GM21367 (cell line): ENCODE results near the gene UBR4.
"Not testable (repeated sequence)": the region's sequence is repeated elsewhere in the genome, so short reads cannot be mapped to it uniquely, and the experiment has no call there.

Experiments used
- ATAC-seq: cut with Tn5 transposase; IDR thresholded peaks from one replicate; pipeline ENCODE4 v1.9.1; 2021; ENCODE audit not compliant: unreplicated experiment

The UBR4 gene

DNA sequence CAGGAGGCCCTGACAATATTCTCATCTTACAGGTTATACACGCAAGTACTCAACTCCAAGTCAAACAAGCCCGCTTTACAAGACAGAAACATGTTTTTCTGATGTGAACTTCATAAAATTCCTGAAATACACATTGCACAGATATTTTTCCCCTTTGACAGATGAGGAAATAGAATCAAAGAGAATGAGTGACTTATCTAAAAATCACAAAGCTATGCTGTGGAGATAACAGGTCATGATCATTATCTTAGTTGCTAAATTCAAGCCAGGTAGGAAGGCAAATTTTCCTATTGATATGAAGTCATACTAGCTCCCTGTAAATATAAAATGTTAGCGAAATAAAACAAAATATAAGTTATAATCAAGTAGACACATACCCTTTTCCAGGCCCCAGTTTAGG, 18.3 kb downstream of the UBR4 start:
- ATAC-seq = no peak

- ATAC-seq = no peak
Observed at GRCh38 chr1:19190468-19190867, 19.6 kb downstream of the UBR4 start.

- no peak for ATAC-seq
Observed at GRCh38 chr1:19189270-19189669, 20.8 kb downstream of the UBR4 start.

GRCh38 chr1:19187852-19188251, 22.2 kb downstream of the UBR4 start:
- no peak for ATAC-seq

DNA sequence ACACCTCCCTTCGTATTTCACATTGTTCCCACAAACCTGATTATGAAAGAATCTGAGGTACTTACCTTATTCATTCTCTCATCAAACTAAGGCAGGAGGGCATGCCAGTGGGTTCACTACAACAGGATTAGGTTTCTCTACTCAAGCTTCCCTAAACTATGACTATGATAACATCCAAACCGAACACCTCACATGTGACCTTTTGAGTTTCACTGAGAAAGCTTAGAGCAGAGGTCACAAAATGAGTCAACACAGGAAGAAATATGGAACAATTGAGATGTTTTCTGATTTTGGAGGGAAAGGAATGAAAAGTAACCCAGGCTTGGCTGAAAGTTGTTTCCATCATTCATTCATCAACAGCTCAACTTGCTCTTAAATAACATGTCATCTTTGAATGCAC, 24.1 kb downstream of the UBR4 start:
- ATAC-seq = no peak

DNA sequence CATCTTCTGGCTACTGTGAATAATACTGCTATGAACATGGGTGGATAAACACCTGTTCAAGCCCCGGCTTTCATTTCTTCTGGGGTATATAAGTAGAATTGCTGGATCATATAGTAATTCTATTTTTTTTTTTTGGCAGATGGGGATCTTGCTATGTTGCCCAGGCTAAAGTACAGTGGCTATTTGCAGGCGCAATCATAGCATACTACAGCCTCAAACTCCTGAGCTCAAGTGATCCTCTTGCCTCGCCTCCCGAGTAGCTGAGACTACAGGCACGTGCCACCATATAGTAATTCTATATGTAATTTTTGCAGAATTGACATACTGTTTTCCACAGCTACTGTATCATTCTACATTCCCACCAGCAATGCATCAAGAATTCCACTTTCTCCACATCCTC, 27.8 kb downstream of the UBR4 start:
- no peak for ATAC-seq

- ATAC-seq = not testable (repeated sequence)
Observed at GRCh38 chr1:19180265-19180657, 29.8 kb downstream of the UBR4 start.

DNA sequence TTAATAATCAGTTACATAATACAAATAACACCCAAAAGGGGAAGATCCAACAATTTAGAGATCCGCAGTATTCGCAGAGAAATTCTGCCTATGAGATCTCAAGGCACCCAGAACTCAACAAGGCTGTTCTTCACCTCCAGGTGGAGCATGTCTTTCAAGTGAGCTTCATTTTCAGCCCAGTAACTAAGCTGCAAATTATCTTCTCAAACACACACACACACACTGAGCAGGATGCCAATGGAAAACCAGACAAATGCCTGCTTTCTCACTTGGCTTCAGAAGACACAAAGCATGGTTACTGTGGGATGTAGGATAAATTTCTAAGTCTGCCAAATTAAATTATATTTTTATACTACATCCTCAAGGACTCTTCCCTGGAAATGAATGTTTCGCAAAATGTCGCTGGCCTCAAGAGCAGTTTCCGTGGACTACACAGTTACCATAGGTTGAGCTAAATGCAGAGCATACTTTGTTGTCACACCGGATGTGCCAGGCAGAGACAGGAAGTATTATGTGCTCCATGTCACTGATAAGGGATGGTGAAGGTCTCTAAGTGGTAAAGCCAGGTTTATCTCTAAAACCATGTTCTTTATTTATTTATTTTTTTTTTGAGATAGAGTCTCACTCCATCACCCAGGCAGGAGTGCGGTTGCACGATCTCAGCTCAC, 30.3 kb downstream of the UBR4 start:
- no peak for ATAC-seq

- ATAC-seq = no peak
Observed at GRCh38 chr1:19178734-19179398, 31.2 kb downstream of the UBR4 start.

DNA sequence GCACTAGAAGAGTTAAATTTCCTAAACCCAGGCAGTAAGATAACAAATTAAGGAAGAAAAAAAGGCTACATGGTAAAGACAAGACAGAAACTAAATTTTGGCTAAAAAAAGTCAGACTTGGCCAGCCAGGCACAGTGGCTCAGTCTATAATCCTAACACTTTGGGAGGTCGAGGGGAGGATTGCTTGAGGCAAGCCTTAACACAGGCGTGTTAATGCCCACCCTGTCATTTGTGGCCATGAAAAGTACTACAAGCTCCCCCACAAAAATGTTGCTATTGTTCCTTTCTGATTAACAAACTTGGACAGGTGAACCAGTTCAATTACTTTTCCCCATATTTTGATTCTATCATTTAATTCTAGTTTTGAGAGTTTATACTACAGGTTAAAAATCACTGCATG, 32.3 kb downstream of the UBR4 start:
- no peak for ATAC-seq

- ATAC-seq = no peak
Observed at GRCh38 chr1:19169642-19170041, 40.4 kb downstream of the UBR4 start.

GRCh38 chr1:19167140-19167539, 42.9 kb downstream of the UBR4 start:
- no peak for ATAC-seq

GRCh38 chr1:19166066-19166465, 44.0 kb downstream of the UBR4 start:
- no peak for ATAC-seq

- ATAC-seq = no peak
Observed at GRCh38 chr1:19165501-19165900, 44.6 kb downstream of the UBR4 start.

DNA sequence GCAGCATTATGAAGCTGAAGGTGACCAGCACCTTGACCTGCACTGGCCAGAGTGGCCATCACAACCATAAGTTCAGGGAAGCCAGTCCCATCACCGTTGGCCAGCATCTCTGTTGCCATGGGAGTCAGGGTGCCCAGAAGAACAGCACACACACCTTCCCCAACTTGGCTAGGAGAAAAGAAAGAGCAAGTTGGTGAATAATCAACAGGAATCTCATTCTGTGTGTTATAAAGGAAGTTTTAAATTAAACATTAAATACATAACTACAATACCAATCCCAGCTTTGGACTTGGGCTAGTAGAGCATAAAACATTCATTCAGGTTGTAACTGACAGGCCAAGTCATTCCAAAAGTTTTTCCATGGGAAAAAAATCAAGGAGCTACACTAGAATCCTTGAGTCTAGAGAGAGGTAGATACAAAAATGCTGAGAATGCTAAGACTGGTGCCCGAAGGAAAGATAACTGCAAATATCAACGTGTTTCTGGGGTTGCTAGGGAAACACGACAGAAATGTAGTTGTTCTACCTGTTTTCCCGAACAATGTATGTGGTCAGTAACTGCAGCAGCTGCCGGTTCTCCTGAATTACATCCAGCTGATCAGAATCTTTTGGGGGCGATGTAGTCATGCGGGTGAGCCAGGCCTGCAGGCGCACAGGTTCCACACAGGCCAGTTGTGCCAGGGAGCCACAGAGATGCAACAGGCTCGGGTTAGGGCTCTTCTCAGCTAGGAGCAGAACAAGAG, 45.6 kb downstream of the UBR4 start:
- ATAC-seq = no peak

GRCh38 chr1:19163261-19163660, 46.8 kb downstream of the UBR4 start:
- no peak for ATAC-seq

- no peak for ATAC-seq
Observed at GRCh38 chr1:19160831-19161230, 49.2 kb downstream of the UBR4 start.

DNA sequence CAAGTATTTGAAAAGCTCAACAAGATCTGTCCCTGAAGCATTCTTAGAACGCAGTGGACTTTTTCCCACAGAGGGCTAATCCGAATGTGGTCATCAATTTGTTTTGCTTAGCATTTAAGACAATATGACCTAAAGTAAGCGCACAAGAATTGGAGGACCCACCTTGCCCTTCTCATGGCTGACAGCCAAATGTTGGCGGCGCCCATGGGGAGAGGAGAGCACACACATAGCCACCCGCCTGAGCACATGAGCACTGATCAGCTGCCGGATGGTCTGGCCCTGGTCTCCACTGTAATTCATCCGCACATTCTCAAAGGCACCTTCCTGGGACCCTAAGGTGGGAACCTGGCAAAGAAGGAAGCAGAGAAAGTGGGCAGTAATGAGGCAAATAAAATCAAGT, 52.4 kb downstream of the UBR4 start:
- no peak for ATAC-seq

DNA sequence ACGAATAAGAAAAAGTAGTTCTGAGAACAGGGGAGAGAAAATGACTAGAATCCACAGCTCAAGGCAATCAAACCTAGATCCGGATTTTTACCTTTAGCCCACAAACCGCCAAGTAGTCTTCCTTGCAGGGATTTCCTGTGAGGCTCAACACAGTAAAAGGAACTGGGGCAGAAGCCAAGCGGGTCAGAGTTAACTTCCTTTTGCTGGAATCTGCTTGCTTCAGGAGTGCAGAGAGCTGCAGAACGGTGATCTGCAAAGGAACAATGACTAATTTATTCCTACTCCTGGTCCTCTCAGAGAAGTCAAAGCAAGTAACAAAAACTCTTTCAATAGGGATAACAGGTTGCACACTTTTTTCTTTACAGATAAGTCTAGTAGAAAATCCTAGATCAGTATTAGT, 53.4 kb downstream of the UBR4 start:
- ATAC-seq = no peak

- ATAC-seq = no peak
Observed at GRCh38 chr1:19154876-19155275, 55.2 kb downstream of the UBR4 start.

DNA sequence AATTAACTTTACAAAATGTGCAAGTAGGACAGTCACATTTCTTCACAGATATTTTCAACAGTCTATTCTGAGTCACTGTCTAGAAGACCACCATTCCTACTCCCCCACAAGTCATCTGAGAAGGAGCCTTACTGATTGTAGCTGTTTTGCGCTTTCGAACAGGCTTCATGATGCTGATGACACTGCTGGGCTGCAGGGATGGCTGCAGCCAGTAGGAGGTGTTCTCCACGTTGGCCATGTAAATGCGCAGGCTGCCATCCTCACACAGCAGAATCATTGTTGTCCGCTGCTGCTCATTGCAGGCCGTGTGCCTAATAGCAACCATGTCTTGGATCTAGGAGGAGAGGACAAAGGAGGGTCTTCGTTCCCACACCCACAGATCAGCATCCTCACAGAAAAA, 56.9 kb downstream of the UBR4 start:
- no peak for ATAC-seq

DNA sequence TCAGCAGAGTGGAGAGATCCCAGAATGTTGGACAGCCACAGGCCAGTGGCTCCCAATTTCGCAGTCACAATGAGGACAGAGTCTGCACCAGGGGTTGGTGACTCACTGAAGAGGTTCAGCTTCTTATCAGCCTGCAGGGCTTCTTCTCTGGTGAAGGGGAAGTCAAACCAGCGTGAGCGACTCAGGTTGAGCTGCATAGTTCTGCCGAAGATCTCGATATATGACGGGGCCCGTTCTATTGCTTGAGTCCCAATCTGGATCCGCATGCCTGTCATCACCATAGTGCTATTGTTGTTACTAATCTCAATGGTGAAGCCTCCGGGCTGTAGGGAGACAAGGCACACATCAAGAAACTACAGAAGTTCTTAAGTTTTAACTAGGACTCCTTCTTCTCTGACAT, 58.5 kb downstream of the UBR4 start:
- ATAC-seq = no peak
